Astrocyte (in vitro differentiated cells and primary cell): Measurements from ENCODE around the gene PGGHG. TPM values are rescaled to one million over a fixed set of nuclear protein-coding genes. Genes with fewer than 3 reads are reported as not detected.

Experiments used
- DNase-seq: peaks from one replicate; pipeline ENCODE4 v3.0.0-alpha.2; 2010; ENCODE audit warnings: low read depth
- FAIRE-seq: peaks from 2 replicates; lab custom pipeline; 2011; peaks lifted over from hg19 to GRCh38; lab: Jason Lieb, UNC
- H2AFZ ChIP-seq: 2 replicates; pipeline ENCODE4 v1.6.0; 2012; ENCODE audit warnings: low read depth, low read length, inconsistent platforms
- H3K27ac ChIP-seq: 2 replicates; pipeline ENCODE4 v1.5.1; 2011; ENCODE audit warnings: low read depth, low read length, inconsistent platforms
- H3K27me3 ChIP-seq: 2 replicates; pipeline ENCODE4 v1.6.0; 2011; ENCODE audit warnings: low read length, inconsistent platforms; ENCODE audit not compliant: insufficient read depth
- H3K36me3 ChIP-seq: 2 replicates; pipeline ENCODE4 v1.5.1; 2011; ENCODE audit warnings: low read length, inconsistent platforms; ENCODE audit not compliant: insufficient read depth
- H3K4me1 ChIP-seq: 2 replicates; pipeline ENCODE4 v1.5.1; 2011; ENCODE audit warnings: low read length, inconsistent platforms; ENCODE audit not compliant: insufficient read depth
- H3K4me2 ChIP-seq: 2 replicates; pipeline ENCODE4 v1.6.0; 2012; ENCODE audit warnings: low read length, inconsistent platforms
- H3K4me3 ChIP-seq: 2 replicates; pipeline ENCODE4 v1.5.1; 2011; ENCODE audit warnings: low read depth, mild to moderate bottlenecking, low read length, inconsistent platforms; ENCODE audit not compliant: insufficient read depth
- H3K79me2 ChIP-seq: 2 replicates; pipeline ENCODE4 v1.6.0; 2012; ENCODE audit warnings: mild to moderate bottlenecking, low read length, inconsistent platforms; ENCODE audit not compliant: insufficient read depth
- H3K9ac ChIP-seq: 2 replicates; pipeline ENCODE4 v1.6.0; 2012; ENCODE audit warnings: mild to moderate bottlenecking, low read length, inconsistent platforms
- H3K9me3 ChIP-seq: 2 replicates; pipeline ENCODE4 v1.5.1; 2012; ENCODE audit warnings: low read depth, mild to moderate bottlenecking, low read length, inconsistent platforms; ENCODE audit not compliant: insufficient read depth
- H4K20me1 ChIP-seq: 2 replicates; pipeline ENCODE4 v1.6.0; 2012; ENCODE audit warnings: low read length, inconsistent platforms; ENCODE audit not compliant: insufficient read depth
- H3K27ac Mint-ChIP-seq: one replicate; pipeline ENCODE4 v1.8.0; 2021; ENCODE audit warnings: mild to moderate bottlenecking, mixed read lengths; ENCODE audit not compliant: unreplicated experiment
- H3K27me3 Mint-ChIP-seq: one replicate; pipeline ENCODE4 v1.8.0; 2021; ENCODE audit warnings: low read depth, mixed read lengths; ENCODE audit not compliant: unreplicated experiment
- H3K36me3 Mint-ChIP-seq: one replicate; pipeline ENCODE4 v1.8.0; 2021; ENCODE audit warnings: low read depth, mixed read lengths; ENCODE audit not compliant: unreplicated experiment
- H3K4me1 Mint-ChIP-seq: one replicate; pipeline ENCODE4 v1.8.0; 2021; ENCODE audit warnings: low read depth, mixed read lengths; ENCODE audit not compliant: unreplicated experiment
- H3K4me3 Mint-ChIP-seq: one replicate; pipeline ENCODE4 v1.8.0; 2021; ENCODE audit warnings: mild to moderate bottlenecking, moderate library complexity, mixed read lengths; ENCODE audit not compliant: unreplicated experiment
- H3K9me3 Mint-ChIP-seq: one replicate; pipeline ENCODE4 v1.8.0; 2021; ENCODE audit warnings: mild to moderate bottlenecking, mixed read lengths; ENCODE audit not compliant: unreplicated experiment
- EZH2 ChIP-seq: IDR thresholded peaks from 2 replicates; pipeline ENCODE4 v1.6.1; 2012; ENCODE audit warnings: mild to moderate bottlenecking, low read length, inconsistent platforms; ENCODE audit not compliant: insufficient read depth
- total RNA-seq: library from RNA; stranded (reverse); gene quantifications from 2 replicates; pipeline ENCODE4 v1.2.1, GENCODE V29; 2021
- TF ChIP-seq, protein P1 (sequence below): IDR thresholded peaks from 2 replicates; pipeline ENCODE4 v1.5.1; 2011; ENCODE audit warnings: low read depth, mild to moderate bottlenecking, inconsistent platforms, low read length, moderate library complexity; ENCODE audit not compliant: insufficient read depth

Gene PGGHG
- total RNA-seq, 1 donor from 2014 or later, result 25.1 TPM

DNA sequence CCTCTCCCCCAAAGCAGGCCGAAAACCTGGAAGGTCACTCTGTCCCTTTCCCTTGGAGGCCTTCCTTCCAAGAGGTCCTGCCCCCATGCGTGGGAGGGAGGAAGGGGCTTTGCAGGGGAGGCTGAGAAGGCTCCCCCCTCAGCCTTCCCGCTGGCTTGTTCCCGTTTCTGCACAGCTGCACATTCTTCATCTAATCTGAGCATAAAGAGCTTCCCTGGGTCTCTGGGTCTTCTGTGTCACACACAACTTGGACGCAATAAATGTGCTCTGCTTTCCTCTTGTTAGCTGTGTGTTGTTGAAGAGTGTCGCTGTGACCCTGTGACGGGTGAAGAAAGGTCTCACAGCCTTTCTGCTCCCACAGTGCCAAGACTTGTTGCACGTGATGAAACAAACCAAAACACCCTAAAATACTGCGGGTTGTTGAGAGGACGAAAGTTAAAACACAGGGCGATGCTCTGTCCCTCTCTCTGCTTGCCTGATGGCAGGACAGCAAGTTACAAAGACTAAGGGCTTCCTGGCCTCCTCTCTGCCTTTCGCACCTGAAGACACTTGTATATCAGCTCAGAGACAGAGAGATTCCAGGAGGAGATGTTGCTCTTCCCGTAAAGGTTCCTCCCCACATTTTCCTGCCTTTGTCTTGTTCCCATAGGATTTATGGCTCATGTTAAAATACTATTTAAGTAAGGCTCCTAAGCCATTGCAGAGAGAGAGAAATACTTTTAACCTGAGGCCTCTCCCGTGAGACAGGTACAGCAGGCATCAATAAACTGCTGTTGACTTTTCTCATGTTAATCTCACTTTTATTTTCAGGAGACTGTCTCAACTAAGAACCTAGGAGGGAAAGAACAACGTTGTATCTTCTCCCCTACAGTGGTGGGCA is 47.1 kb downstream of the PGGHG start:
- Mint-ChIP-seq H3K27me3 (peaks cover 5% of the 10 kb centered on the region), H3K36me3 (no peaks in the 10 kb centered on the region), H3K4me1 (peaks cover 21% of the 10 kb centered on the region), H3K27ac (peak overlapping the region; percentile 83), H3K9me3 (no peaks in the 10 kb centered on the region), H3K4me3 (peak overlapping the region; percentile 22)
- peak overlapping the region; percentile 34 for H3K4me2 ChIP-seq
- H3K79me2 ChIP-seq, result no peaks in the 10 kb centered on the region
- DNase-seq, result no peak
- H3K4me3 ChIP-seq, result no peak overlapping the region
- FAIRE-seq, result no peak
- H3K27me3 ChIP-seq, result no peaks in the 10 kb centered on the region
- peak overlapping the region; percentile 53 for H2AFZ ChIP-seq
- H4K20me1 ChIP-seq, result no peaks in the 10 kb centered on the region
- H3K9me3 ChIP-seq, result no peaks in the 10 kb centered on the region
- H3K4me1 ChIP-seq, result peaks cover 6% of the 10 kb centered on the region
- no peaks in the 10 kb centered on the region for H3K36me3 ChIP-seq
- no peak overlapping the region for H3K9ac ChIP-seq
- H3K27ac ChIP-seq, result no peak overlapping the region
- no peak for TF ChIP-seq EZH2
- TF ChIP-seq, protein P1, sequence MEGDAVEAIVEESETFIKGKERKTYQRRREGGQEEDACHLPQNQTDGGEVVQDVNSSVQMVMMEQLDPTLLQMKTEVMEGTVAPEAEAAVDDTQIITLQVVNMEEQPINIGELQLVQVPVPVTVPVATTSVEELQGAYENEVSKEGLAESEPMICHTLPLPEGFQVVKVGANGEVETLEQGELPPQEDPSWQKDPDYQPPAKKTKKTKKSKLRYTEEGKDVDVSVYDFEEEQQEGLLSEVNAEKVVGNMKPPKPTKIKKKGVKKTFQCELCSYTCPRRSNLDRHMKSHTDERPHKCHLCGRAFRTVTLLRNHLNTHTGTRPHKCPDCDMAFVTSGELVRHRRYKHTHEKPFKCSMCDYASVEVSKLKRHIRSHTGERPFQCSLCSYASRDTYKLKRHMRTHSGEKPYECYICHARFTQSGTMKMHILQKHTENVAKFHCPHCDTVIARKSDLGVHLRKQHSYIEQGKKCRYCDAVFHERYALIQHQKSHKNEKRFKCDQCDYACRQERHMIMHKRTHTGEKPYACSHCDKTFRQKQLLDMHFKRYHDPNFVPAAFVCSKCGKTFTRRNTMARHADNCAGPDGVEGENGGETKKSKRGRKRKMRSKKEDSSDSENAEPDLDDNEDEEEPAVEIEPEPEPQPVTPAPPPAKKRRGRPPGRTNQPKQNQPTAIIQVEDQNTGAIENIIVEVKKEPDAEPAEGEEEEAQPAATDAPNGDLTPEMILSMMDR, result no peak

DNA sequence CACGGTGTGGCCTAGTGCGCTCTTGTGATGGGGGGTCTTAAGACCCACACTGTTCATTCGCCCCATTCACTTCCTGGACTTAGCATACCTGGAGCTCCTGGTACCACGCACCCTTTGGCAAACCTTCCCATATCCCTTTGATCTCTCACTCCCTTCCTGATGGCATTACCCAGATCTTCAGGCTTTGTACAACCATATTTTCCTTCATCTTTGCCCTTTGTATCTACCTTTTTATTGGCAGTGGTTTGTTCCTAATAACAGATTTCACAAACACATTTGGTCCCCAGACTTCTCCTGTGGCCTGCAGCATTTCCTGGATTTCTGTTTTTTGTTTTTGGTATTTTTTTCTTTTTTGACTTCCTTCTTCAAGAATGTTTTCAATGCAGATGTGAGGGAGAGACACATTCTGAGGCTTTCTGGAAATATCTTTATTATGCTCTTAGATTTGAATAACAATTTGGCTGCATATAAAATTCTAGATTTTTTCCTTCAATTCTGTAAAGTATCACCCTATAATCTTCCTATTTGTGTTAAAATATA is 47.8 kb downstream of the PGGHG start:
- no peak overlapping the region for H2AFZ ChIP-seq
- peaks cover 19% of the 10 kb centered on the region for H3K4me1 Mint-ChIP-seq
- no peak overlapping the region for H3K27ac ChIP-seq

More for the DNA sequence above, 47.8 kb downstream of the PGGHG start:
- no peak for FAIRE-seq
- no peaks in the 10 kb centered on the region for H3K9me3 ChIP-seq
- DNase-seq, result no peak
- TF ChIP-seq, protein P1, result no peak
- TF ChIP-seq EZH2, result no peak
- no peaks in the 10 kb centered on the region for H4K20me1 ChIP-seq
- Mint-ChIP-seq H3K9me3 (no peaks in the 10 kb centered on the region), H3K4me3 (peak overlapping the region; percentile 22), H3K36me3 (no peaks in the 10 kb centered on the region), H3K27ac (no peak overlapping the region), H3K27me3 (peaks cover 2% of the 10 kb centered on the region)
- H3K4me2 ChIP-seq, result no peak overlapping the region
- no peaks in the 10 kb centered on the region for H3K79me2 ChIP-seq
- H3K9ac ChIP-seq, result no peak overlapping the region
- no peaks in the 10 kb centered on the region for H3K27me3 ChIP-seq
- no peak overlapping the region for H3K4me3 ChIP-seq
- peaks cover 6% of the 10 kb centered on the region for H3K4me1 ChIP-seq
- H3K36me3 ChIP-seq, result no peaks in the 10 kb centered on the region
